KG1 (cell line): ENCODE measurements around the gene DDIT4.
"Not testable (repeated sequence)": the region's sequence is repeated elsewhere in the genome, so short reads cannot be mapped to it uniquely, and the experiment has no call there.

ENCODE experiments used
- DNase-seq: peaks from one replicate; lab custom pipeline; 2025; lab: John Stamatoyannopoulos, UW

Gene DDIT4

GRCh38 chr10:72295330-72295910 lies 21.7 kb downstream of the DDIT4 start:
- no peak for DNase-seq

- DNase-seq: not testable (repeated sequence)
Observed at GRCh38 chr10:72296829-72297280, 23.1 kb downstream of the DDIT4 start.

- peak; percentile 89 for DNase-seq
Observed at GRCh38 chr10:72297281-72297804, 23.6 kb downstream of the DDIT4 start.

GRCh38 chr10:72297805-72298591 lies 24.3 kb downstream of the DDIT4 start:
- DNase-seq: peak; percentile 72

GRCh38 chr10:72298592-72299519 lies 25.1 kb downstream of the DDIT4 start:
- DNase-seq: no peak

GRCh38 chr10:72303424-72304128 lies 29.9 kb downstream of the DDIT4 start:
- no peak for DNase-seq

- DNase-seq: no peak
Observed at GRCh38 chr10:72306215-72306760, 32.6 kb downstream of the DDIT4 start.

- DNase-seq: not testable (repeated sequence)
Observed at GRCh38 chr10:72307711-72308110, 34.0 kb downstream of the DDIT4 start.

GRCh38 chr10:72308320-72308987 lies 34.7 kb downstream of the DDIT4 start:
- DNase-seq: no peak

GRCh38 chr10:72309290-72310240 lies 35.8 kb downstream of the DDIT4 start:
- DNase-seq: no peak

- DNase-seq: no peak
Observed at GRCh38 chr10:72310241-72310633, 36.5 kb downstream of the DDIT4 start.

- no peak for DNase-seq
Observed at GRCh38 chr10:72310636-72311035, 36.9 kb downstream of the DDIT4 start.

GRCh38 chr10:72311667-72312066 lies 37.9 kb downstream of the DDIT4 start:
- no peak for DNase-seq

GRCh38 chr10:72312865-72313391 lies 39.2 kb downstream of the DDIT4 start:
- no peak for DNase-seq

- DNase-seq: no peak
Observed at GRCh38 chr10:72314263-72314662, 40.5 kb downstream of the DDIT4 start.

GRCh38 chr10:72315054-72315453 lies 41.3 kb downstream of the DDIT4 start:
- DNase-seq: no peak

GRCh38 chr10:72315611-72316385 lies 42.1 kb downstream of the DDIT4 start:
- no peak for DNase-seq

GRCh38 chr10:72316386-72316700 lies 42.6 kb downstream of the DDIT4 start:
- DNase-seq: no peak
